Peyer's patch (tissue), 4 donors: ENCODE measurements around the gene TMEM14A. TPM values are rescaled to one million over a fixed set of nuclear protein-coding genes. Genes with fewer than 3 reads are reported as not detected.
"Not testable (repeated sequence)": the region's sequence is repeated elsewhere in the genome, so short reads cannot be mapped to it uniquely, and the experiment has no call there.

ENCODE experiments used
- DNase-seq, 3 donors: peaks; one replicate each; pipeline ENCODE4 v3.0.0-alpha.2; 2017 to 2019
- H3K27ac ChIP-seq, 4 donors: fragments of 200-600 bp; sonication (generic); one replicate each; pipeline ENCODE4 v1.5.1; 2016 to 2019
- H3K27me3 ChIP-seq, 2 donors: fragments of 200-600 bp; sonication (generic); one replicate each; pipeline ENCODE4 v1.5.1; 2019
- H3K36me3 ChIP-seq, 3 donors: fragments of 200-600 bp; sonication (generic); one replicate each; pipeline ENCODE4 v1.5.1; 2016 to 2019
- H3K4me1 ChIP-seq, 4 donors: fragments of 200-600 bp; sonication (generic); one replicate each; pipeline ENCODE4 v1.5.1; 2016 to 2019
- H3K4me3 ChIP-seq, 4 donors: fragments of 200-600 bp; sonication (generic); 1 replicate in 3 of 4; 2 replicates in 1 of 4; pipeline ENCODE4 v1.5.1; 2016 to 2019; ENCODE audit warnings: mild to moderate bottlenecking in 1 of 4
- H3K9me3 ChIP-seq, 4 donors: fragments of 200-600 bp; sonication (generic); one replicate each; pipeline ENCODE4 v1.5.1; 2016 to 2019; ENCODE audit warnings: mild to moderate bottlenecking in 1 of 4
- POLR2A ChIP-seq, 2 donors: fragments of 450-650 bp; IDR thresholded peaks; one replicate each; pipeline ENCODE4 v1.5.1; 2017; ENCODE audit warnings: antibody characterized with exemption in 2 of 2, mild to moderate bottlenecking in 2 of 2, moderate library complexity in 2 of 2
- total RNA-seq, 4 donors: library from RNA; depleted of rRNA; stranded (reverse); fragments of >200 nt; gene quantifications; one replicate each; pipeline ENCODE4 v1.1.0, GENCODE V29; 2016
- TF ChIP-seq, protein P1 (sequence below), 6 experiments: fragments of 450-650 bp in 4 of 6; fragments of 200-600 bp in 2 of 6; sonication (generic) in 1 of 6; IDR thresholded peaks; one replicate each; pipeline ENCODE4 v1.5.1; 2017 to 2019; ENCODE audit warnings: antibody characterized with exemption in 6 of 6, mild to moderate bottlenecking in 3 of 6, moderate library complexity in 1 of 6

Gene TMEM14A
- total RNA-seq, 4 donors from 2014 or later, result 12.4 to 56.0 (median 25.3) TPM

DNA sequence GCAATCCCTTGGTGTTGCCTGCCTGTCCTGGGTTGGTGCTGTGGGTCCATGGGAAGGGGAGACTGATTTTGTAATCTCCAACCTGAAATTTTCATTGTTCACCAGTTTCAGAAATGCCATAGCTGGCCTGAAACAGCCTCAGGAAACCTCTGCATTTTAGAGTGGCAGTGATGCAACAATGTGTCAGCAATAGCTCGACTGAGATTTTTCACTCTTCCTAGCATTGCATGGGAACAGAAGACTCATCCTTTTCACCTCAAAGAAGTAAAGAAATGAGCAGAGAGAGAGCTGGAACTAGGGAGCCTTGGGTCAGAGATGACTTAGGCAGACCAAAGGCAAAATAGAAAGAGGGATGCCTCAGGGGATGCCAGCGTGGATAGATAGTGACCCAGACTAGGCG, 23.7 kb upstream of the TMEM14A start:
- H3K4me1 ChIP-seq, result no peaks in the 10 kb centered on the region
- H3K4me3 ChIP-seq, result no peak overlapping the region
- no peaks in the 10 kb centered on the region for H3K27me3 ChIP-seq
- no peak for DNase-seq
- H3K27ac ChIP-seq, result no peak overlapping the region
- no peaks in the 10 kb centered on the region for H3K36me3 ChIP-seq
- H3K9me3 ChIP-seq, result no peaks in the 10 kb centered on the region
- TF ChIP-seq, protein P1, sequence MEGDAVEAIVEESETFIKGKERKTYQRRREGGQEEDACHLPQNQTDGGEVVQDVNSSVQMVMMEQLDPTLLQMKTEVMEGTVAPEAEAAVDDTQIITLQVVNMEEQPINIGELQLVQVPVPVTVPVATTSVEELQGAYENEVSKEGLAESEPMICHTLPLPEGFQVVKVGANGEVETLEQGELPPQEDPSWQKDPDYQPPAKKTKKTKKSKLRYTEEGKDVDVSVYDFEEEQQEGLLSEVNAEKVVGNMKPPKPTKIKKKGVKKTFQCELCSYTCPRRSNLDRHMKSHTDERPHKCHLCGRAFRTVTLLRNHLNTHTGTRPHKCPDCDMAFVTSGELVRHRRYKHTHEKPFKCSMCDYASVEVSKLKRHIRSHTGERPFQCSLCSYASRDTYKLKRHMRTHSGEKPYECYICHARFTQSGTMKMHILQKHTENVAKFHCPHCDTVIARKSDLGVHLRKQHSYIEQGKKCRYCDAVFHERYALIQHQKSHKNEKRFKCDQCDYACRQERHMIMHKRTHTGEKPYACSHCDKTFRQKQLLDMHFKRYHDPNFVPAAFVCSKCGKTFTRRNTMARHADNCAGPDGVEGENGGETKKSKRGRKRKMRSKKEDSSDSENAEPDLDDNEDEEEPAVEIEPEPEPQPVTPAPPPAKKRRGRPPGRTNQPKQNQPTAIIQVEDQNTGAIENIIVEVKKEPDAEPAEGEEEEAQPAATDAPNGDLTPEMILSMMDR (IDR thresholded peaks at IDR 0.05), result no peak
- TF ChIP-seq POLR2A (IDR thresholded peaks at IDR 0.05), result no peak

DNA sequence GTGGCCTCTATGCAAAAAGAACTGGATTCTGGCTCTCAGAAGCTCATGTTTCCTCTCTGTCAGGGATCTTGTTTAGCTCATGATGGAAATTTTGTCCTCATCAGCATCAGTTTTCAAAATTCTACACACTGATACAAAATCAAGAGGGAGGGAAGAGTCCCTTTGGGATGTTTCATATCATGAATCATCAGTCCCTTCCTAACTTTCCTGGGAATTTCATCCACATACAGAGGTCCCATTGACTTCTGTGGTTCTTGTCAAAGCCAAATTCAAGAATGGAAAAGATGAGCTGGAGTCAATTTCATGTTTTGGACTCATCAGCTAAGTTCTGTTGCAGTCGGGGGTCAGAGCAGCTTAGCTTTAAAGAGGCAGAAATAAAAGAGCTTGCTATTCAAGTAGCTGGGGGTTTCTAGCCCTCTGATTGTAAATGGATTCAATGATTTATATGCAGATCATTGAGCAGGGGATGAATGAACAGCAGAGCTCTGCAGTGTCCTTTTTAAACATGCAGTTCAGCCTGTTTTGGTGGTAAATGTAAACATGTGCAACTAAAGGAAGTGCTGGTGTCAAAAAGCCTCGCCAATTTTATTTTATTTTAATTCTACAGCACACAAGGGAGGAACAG, 21.3 kb upstream of the TMEM14A start:
- no peaks in the 10 kb centered on the region for H3K27me3 ChIP-seq
- TF ChIP-seq, protein P1 (IDR thresholded peaks at IDR 0.05), result no peak
- TF ChIP-seq POLR2A (IDR thresholded peaks at IDR 0.05), result no peak
- H3K4me3 ChIP-seq, result no peak overlapping the region

DNA sequence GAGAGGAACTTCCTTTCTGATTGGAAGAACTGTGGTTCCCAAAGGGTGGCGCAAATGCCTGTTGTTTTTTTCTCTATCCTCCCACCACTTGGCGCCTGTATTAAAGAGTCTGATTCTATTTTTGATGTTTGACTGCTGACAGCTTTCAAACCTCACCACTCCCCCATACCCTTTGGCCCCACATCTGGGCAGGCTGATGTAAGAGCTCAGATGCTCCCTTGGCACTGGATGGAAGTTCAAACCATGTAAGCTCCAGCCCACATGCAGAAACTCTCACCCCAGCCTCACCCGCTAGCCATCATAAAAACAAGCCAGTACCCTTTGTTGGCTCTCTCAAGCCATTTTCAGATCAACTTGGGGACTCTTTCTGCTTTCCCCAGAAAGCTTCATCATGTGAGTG, 20.0 kb upstream of the TMEM14A start:
- no peaks in the 10 kb centered on the region for H3K36me3 ChIP-seq
- no peaks in the 10 kb centered on the region for H3K27me3 ChIP-seq
- H3K4me3 ChIP-seq, result no peak overlapping the region
- no peak overlapping the region for H3K27ac ChIP-seq
- H3K4me1 ChIP-seq, result no peaks in the 10 kb centered on the region
- H3K9me3 ChIP-seq, result no peaks in the 10 kb centered on the region
- no peak for DNase-seq
- no peak for TF ChIP-seq POLR2A (IDR thresholded peaks at IDR 0.05)
- TF ChIP-seq, protein P1 (IDR thresholded peaks at IDR 0.05), result no peak

More for the DNA sequence above, 21.3 kb upstream of the TMEM14A start:
- no peaks in the 10 kb centered on the region for H3K9me3 ChIP-seq
- H3K27ac ChIP-seq, result no peak overlapping the region
- H3K36me3 ChIP-seq, result no peaks in the 10 kb centered on the region
- H3K4me1 ChIP-seq, result no peaks in the 10 kb centered on the region
- no peak for DNase-seq

DNA sequence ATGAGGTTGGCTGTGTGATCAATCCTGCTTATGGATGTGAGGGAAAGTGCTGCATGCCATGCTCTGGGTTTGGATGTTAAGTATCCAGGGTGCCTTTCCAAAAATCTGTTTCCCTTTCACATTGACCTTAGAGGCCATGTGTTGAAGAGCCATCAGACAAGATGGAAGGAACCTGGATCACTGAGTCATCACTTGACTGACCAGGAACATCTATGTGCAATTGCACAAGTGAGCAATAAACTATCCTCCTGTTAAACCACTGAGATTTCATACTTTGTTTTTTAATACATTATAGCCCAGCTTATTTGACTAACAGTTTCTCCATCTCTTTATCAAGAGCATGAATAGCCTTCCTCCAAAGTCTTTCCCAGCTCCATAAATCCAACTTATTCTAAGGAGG, 17.8 kb upstream of the TMEM14A start:
- H3K36me3 ChIP-seq, result no peaks in the 10 kb centered on the region
- no peak overlapping the region for H3K4me3 ChIP-seq
- no peaks in the 10 kb centered on the region for H3K27me3 ChIP-seq
- H3K9me3 ChIP-seq, result no peaks in the 10 kb centered on the region
- DNase-seq, result no peak
- TF ChIP-seq POLR2A (IDR thresholded peaks at IDR 0.05), result no peak
- TF ChIP-seq, protein P1 (IDR thresholded peaks at IDR 0.05), result no peak
- H3K4me1 ChIP-seq, result no peaks in the 10 kb centered on the region
- H3K27ac ChIP-seq, result no peak overlapping the region

DNA sequence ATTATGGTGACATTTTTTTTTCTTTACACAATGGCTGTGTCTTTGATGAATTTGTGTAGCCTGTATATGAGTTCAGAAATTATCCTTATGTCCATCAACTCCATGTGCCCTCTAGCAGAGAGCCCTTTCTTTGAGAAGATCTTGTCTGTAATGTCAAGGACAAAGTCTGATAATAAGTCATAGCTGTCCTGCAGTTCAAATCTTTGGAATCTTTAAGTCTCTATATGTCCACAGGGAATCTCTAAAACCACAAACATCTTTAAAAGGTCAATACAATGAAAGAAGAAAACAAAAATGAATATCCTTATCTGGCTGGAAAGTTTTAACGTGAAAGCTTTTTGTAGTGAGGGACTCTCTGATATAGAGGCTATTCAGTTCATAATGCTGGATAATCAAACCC, 16.9 kb upstream of the TMEM14A start:
- TF ChIP-seq, protein P1 (IDR thresholded peaks at IDR 0.05), result no peak
- no peak for TF ChIP-seq POLR2A (IDR thresholded peaks at IDR 0.05)
- H3K4me3 ChIP-seq, result no peak overlapping the region
- no peaks in the 10 kb centered on the region for H3K9me3 ChIP-seq
- no peaks in the 10 kb centered on the region for H3K36me3 ChIP-seq
- no peak overlapping the region for H3K27ac ChIP-seq
- no peak for DNase-seq
- no peaks in the 10 kb centered on the region for H3K27me3 ChIP-seq
- no peaks in the 10 kb centered on the region for H3K4me1 ChIP-seq

DNA sequence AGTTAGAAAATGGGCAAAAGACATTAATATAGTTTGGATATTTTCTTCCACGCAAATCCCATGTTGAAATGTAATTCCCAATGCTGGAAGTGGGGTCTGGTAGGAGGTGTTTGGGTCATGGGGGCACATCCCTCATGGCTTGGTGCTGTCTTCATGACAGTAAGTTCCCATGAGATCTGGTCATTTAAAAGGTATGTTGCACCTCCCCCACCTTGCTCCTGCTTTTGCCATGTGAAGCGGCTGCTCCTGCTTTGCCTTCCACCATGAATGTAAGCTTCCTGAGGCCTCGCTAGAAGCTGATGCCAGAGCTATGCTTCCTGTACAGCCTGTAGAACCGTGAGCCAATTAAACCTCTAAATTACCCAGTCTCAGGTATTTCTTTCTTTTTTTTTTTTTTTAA, 16.3 kb upstream of the TMEM14A start:
- no peak for DNase-seq
- Histone ChIP-seq H3K27me3 (no peaks in the 10 kb centered on the region), H3K27ac (no peak overlapping the region), H3K4me3 (no peak overlapping the region), H3K9me3 (no peaks in the 10 kb centered on the region), H3K36me3 (no peaks in the 10 kb centered on the region), H3K4me1 (no peaks in the 10 kb centered on the region)
- TF ChIP-seq POLR2A (IDR thresholded peaks at IDR 0.05), result no peak
- TF ChIP-seq, protein P1 (IDR thresholded peaks at IDR 0.05), result no peak

DNA sequence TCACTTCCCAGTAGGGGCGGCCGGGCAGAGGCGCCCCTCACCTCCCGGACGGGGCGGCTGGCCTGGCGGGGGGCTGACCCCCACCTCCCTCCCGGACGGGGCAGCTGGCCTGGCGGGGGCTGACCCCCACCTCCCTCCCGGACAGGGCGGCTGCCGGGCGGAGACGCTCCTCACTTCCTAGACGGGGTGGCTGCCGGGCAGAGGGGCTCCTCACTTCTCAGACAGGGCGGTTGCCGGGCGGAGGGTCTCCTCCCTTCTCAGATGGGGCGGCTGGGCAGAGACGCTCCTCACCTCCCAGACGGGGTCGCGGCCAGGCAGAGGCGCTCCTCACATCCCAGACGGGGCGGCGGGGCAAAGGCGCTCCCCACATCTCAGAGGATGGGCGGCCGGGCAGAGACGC, 15.0 kb upstream of the TMEM14A start:
- H3K36me3 ChIP-seq, H3K9me3 ChIP-seq, H3K27me3 ChIP-seq, H3K27ac ChIP-seq, H3K4me1 ChIP-seq, H3K4me3 ChIP-seq, DNase-seq: not testable (repeated sequence)
